ENCODE results near the gene RIMBP2. TPM values are rescaled to one million over a fixed set of nuclear protein-coding genes. Genes with fewer than 3 reads are reported as not detected.

Gene RIMBP2
- total and polyA plus RNA-seq, 9 donors: 1.1 to 16.2 (median 3.5) TPM

- Histone ChIP-seq H3K36me3 (no peaks in the 10 kb centered on the region), H3K27me3 (no peaks in the 10 kb centered on the region), H3K9me3 (no peaks in the 10 kb centered on the region), H3K4me3 (no peak overlapping the region), H3K27ac (no peak overlapping the region), H3K4me1 (ENCODE audit: insufficient read depth) (no peaks in the 10 kb centered on the region)
- TF ChIP-seq CTCF (IDR thresholded peaks at IDR 0.05): no peak
- TF ChIP-seq EP300 (IDR thresholded peaks at IDR 0.05): no peak
- TF ChIP-seq POLR2A (IDR thresholded peaks at IDR 0.05): no peak
- intact Hi-C loops (cut with DNase I): no loop called here
- DNase-seq: no peak
- 55 to 67% (median 58%) methylated on average over 9 of the region's 9 CpGs for WGBS, 3 donors
Measured at GRCh38 chr12:130596241-130596640, 119.9 kb downstream of the RIMBP2 start.

GRCh38 chr12:130595566-130595965 is 120.5 kb downstream of the RIMBP2 start:
- Histone ChIP-seq H3K9me3 (no peaks in the 10 kb centered on the region), H3K36me3 (no peaks in the 10 kb centered on the region), H3K4me1 (ENCODE audit: insufficient read depth) (no peaks in the 10 kb centered on the region), H3K27ac (no peak overlapping the region), H3K4me3 (no peak overlapping the region), H3K27me3 (no peaks in the 10 kb centered on the region)
- DNase-seq: no peak
- no peak for TF ChIP-seq POLR2A (IDR thresholded peaks at IDR 0.05)
- 79 to 81% (median 80%) methylated on average over 9 of the region's 9 CpGs for WGBS, 3 donors
- intact Hi-C loops (cut with DNase I): no loop called here

GRCh38 chr12:130593056-130593455 is 123.0 kb downstream of the RIMBP2 start:
- WGBS, 3 donors: 70 to 71% (median 71%) methylated on average over 11 of the region's 11 CpGs
- H3K4me3 ChIP-seq: no peak overlapping the region
- no peak for DNase-seq
- H3K4me1 ChIP-seq (ENCODE audit: insufficient read depth): no peaks in the 10 kb centered on the region
- H3K27me3 ChIP-seq: no peaks in the 10 kb centered on the region
- TF ChIP-seq CTCF (IDR thresholded peaks at IDR 0.05) (no peak), EP300 (IDR thresholded peaks at IDR 0.05) (no peak), POLR2A (IDR thresholded peaks at IDR 0.05) (no peak)
- no peaks in the 10 kb centered on the region for H3K9me3 ChIP-seq
- no peaks in the 10 kb centered on the region for H3K36me3 ChIP-seq
- intact Hi-C loops (cut with DNase I): no loop called here
- H3K27ac ChIP-seq: no peak overlapping the region

- Histone ChIP-seq H3K4me1 (ENCODE audit: insufficient read depth) (no peaks in the 10 kb centered on the region), H3K36me3 (no peaks in the 10 kb centered on the region), H3K9me3 (no peaks in the 10 kb centered on the region), H3K27ac (no peak overlapping the region), H3K4me3 (no peak overlapping the region), H3K27me3 (no peaks in the 10 kb centered on the region)
- no peak for DNase-seq
- TF ChIP-seq CTCF (IDR thresholded peaks at IDR 0.05): no peak
- TF ChIP-seq EP300 (IDR thresholded peaks at IDR 0.05): no peak
- no peak for TF ChIP-seq POLR2A (IDR thresholded peaks at IDR 0.05)
- intact Hi-C loops (cut with DNase I): no loop called here
- 89 to 94% (median 91%) methylated on average over 23 of the region's 23 CpGs for WGBS, 3 donors
Measured at GRCh38 chr12:130592641-130593040, 123.5 kb downstream of the RIMBP2 start.

- intact Hi-C loops (cut with DNase I): no loop called here
- Histone ChIP-seq H3K4me1 (ENCODE audit: insufficient read depth) (no peaks in the 10 kb centered on the region), H3K9me3 (no peaks in the 10 kb centered on the region), H3K27ac (no peak overlapping the region), H3K4me3 (no peak overlapping the region), H3K36me3 (no peaks in the 10 kb centered on the region), H3K27me3 (no peaks in the 10 kb centered on the region)
- WGBS, 3 donors: 47 to 55% (median 51%) methylated on average over 9 of the region's 9 CpGs
- TF ChIP-seq POLR2A (IDR thresholded peaks at IDR 0.05) (no peak), EP300 (IDR thresholded peaks at IDR 0.05) (no peak), CTCF (IDR thresholded peaks at IDR 0.05) (no peak)
- no peak for DNase-seq
Measured at GRCh38 chr12:130591736-130592135, 124.4 kb downstream of the RIMBP2 start.
